K562 (cell line): ENCODE measurements around the gene MBOAT1. TPM values are rescaled to one million over a fixed set of nuclear protein-coding genes. Genes with fewer than 3 reads are reported as not detected.

Source experiments
- ATAC-seq: fragments of 200-7000 bp; cut with Tn5 transposase; 3 replicates; pipeline ENCODE4 v1.9.1; 2020; ENCODE audit warnings: moderate library complexity
- BruUV-seq: library from RNA; stranded (reverse); fragments of 400-500 nt; replicated peaks from 2 replicates; lab custom pipeline; 2021; lab: Mats Ljungman, UMichigan
- CTCF ChIA-PET: fragments of 300-600 bp; formaldehyde crosslinking; extraction: SDS; loops from one replicate; lab custom pipeline; 2021; ENCODE audit warnings: low intra/inter-chr PET ratio; lab: Yijun Ruan, JAX
- POLR2A ChIA-PET: fragments of 300-600, 350-650 bp; sonication (Branson Sonifier 250); formaldehyde crosslinking; extraction: SDS; loops from one replicate; lab custom pipeline; 2021; ENCODE audit warnings: antibody characterized with exemption, inconsistent platforms; lab: Yijun Ruan, JAX
- DNase-seq, 4 experiments: peaks; one replicate each; pipeline versions ENCODE4 v3.0.0 to v3.0.0-alpha.2; 2011 to 2018; ENCODE audit warnings: low spot score in 3 of 4, mixed read lengths in 3 of 4; ENCODE audit errors: extremely low read depth in 1 of 4
- FAIRE-seq: peaks from 2 replicates; lab custom pipeline; 2011; peaks lifted over from hg19 to GRCh38; lab: Jason Lieb, UNC
- H2AFZ ChIP-seq: 2 replicates; pipeline ENCODE4 v1.6.0; 2011; ENCODE audit warnings: low read depth, low read length, control low read depth, inconsistent platforms
- H3K27ac ChIP-seq: fragments of 200-600 bp; 3 replicates; pipeline ENCODE4 v1.8.0; 2011; ENCODE audit warnings: low read depth, mild to moderate bottlenecking, control low read depth, inconsistent platforms, low read length, moderate library complexity, mixed read lengths; ENCODE audit errors: extremely low read depth
- H3K27me3 ChIP-seq, 2 experiments: fragments of 300-600 bp in 1 of 2; 2 replicates in 1 of 2; 3 replicates in 1 of 2; pipeline versions ENCODE4 v1.6.0 to v1.8.0; 2011; ENCODE audit warnings: inconsistent platforms in 2 of 2, low read length in 2 of 2, mild to moderate bottlenecking in 1 of 2, mixed read lengths in 1 of 2, moderate library complexity in 1 of 2; ENCODE audit not compliant: control insufficient read depth in 2 of 2, insufficient read depth in 2 of 2
- H3K36me3 ChIP-seq: fragments of 300-600 bp; 3 replicates; pipeline ENCODE4 v1.8.0; 2011; ENCODE audit warnings: mild to moderate bottlenecking, low read length, inconsistent platforms; ENCODE audit not compliant: control insufficient read depth, insufficient read depth
- H3K4me1 ChIP-seq, 2 experiments: fragments of 200-600 bp in 1 of 2; replicated peaks in 1 of 2; 2 replicates in 1 of 2; 3 replicates in 1 of 2; pipeline versions ENCODE4 v1.5.1 to v1.8.0; 2011; ENCODE audit warnings: inconsistent platforms in 2 of 2, low read length in 2 of 2, mild to moderate bottlenecking in 1 of 2, mixed read lengths in 1 of 2, moderate library complexity in 1 of 2; ENCODE audit not compliant: control insufficient read depth in 2 of 2, insufficient read depth in 2 of 2
- H3K4me2 ChIP-seq: 2 replicates; pipeline ENCODE4 v1.6.1; 2011; ENCODE audit warnings: low read length, control low read depth, inconsistent platforms, mixed read lengths; ENCODE audit not compliant: insufficient read depth
- H3K4me3 ChIP-seq: fragments of 200-600 bp; sonication (generic), shearing (Covaris generic); 2 replicates; pipeline ENCODE4 v1.5.1; 2016; ENCODE audit warnings: control low read depth, inconsistent platforms
- H3K79me2 ChIP-seq: fragments of 200-600 bp; 3 replicates; pipeline ENCODE4 v1.8.0; 2011; ENCODE audit warnings: low read length, inconsistent platforms; ENCODE audit not compliant: control insufficient read depth, insufficient read depth
- H3K9ac ChIP-seq, 2 experiments: 2 replicates each; pipeline versions ENCODE4 v1.6.0 to v1.6.1; 2011; ENCODE audit warnings: low read depth in 2 of 2, low read length in 2 of 2, control low read depth in 1 of 2, inconsistent platforms in 1 of 2, mild to moderate bottlenecking in 1 of 2, mixed read lengths in 1 of 2; ENCODE audit not compliant: insufficient read depth in 1 of 2
- H3K9me1 ChIP-seq: one replicate; pipeline ENCODE4 v1.6.0; 2011; ENCODE audit warnings: inconsistent platforms, mild to moderate bottlenecking, low read length, moderate library complexity; ENCODE audit not compliant: control insufficient read depth, insufficient read depth
- H3K9me3 ChIP-seq: replicated peaks from 2 replicates; pipeline ENCODE4 v1.5.1; 2011; ENCODE audit warnings: low read depth, low read length, inconsistent platforms; ENCODE audit not compliant: control insufficient read depth, insufficient read depth
- H4K20me1 ChIP-seq: replicated peaks from 2 replicates; pipeline ENCODE4 v1.6.1; 2011; ENCODE audit warnings: low read length, inconsistent platforms, mixed read lengths; ENCODE audit not compliant: control insufficient read depth, insufficient read depth
- ESRRB ChIP-seq: fragments of 250-450 bp; sonication (Bioruptor Pico); IDR thresholded peaks from 2 replicates; pipeline ENCODE4 v1.5.0; 2020; ENCODE audit warnings: mild to moderate bottlenecking, moderate library complexity, borderline replicate concordance
- NCOA1 ChIP-seq: fragments of 450-650 bp; IDR thresholded peaks from 2 replicates; pipeline ENCODE4 v1.6.1; 2016; ENCODE audit warnings: low read depth
- OTX1 ChIP-seq: fragments of 450-650 bp; formaldehyde crosslinking; IDR thresholded peaks from 2 replicates; pipeline ENCODE4 v1.4.0; 2022; ENCODE audit warnings: mild to moderate bottlenecking
- PHF20 ChIP-seq: fragments of 450-650 bp; IDR thresholded peaks from 2 replicates; pipeline ENCODE4 v1.6.1; 2018; ENCODE audit not compliant: partially characterized antibody
- ZBTB34 ChIP-seq: fragments of 250-450 bp; sonication (Bioruptor Pico); IDR thresholded peaks from 2 replicates; pipeline ENCODE4 v1.8.0; 2021; ENCODE audit warnings: mild to moderate bottlenecking, moderate library complexity
- ZFP91 ChIP-seq: sonication (generic); formaldehyde crosslinking; IDR thresholded peaks from 2 replicates; pipeline ENCODE4 v1.8.0; 2022; ENCODE audit warnings: mild to moderate bottlenecking, missing genetic modification reagents
- ZNF609 ChIP-seq: sonication (generic); formaldehyde crosslinking; IDR thresholded peaks from 2 replicates; pipeline ENCODE4 v1.8.1; 2023; ENCODE audit warnings: missing genetic modification reagents, mild to moderate bottlenecking, borderline replicate concordance
- WGBS: fragments of 100-300 bp; shearing (Covaris generic); methylation state at CpG from one replicate; pipeline ENCODE4 v1.1.6; 2016; ENCODE audit warnings: low coverage, mixed read lengths; ENCODE audit not compliant: insufficient coverage; ENCODE audit errors: missing lambda C conversion rate; 5-methylcytosine and 5-hydroxymethylcytosine counted together
- in situ Hi-C: fragments of 300-500 bp; cut with MboI; formaldehyde crosslinking; loops from 4 replicates; pipeline ENCODE4 v1.15.0; 2018; ENCODE audit warnings: inconsistent platforms, mixed read lengths
- intact Hi-C: fragments of 100-400 bp; cut with micrococcal nuclease; formaldehyde crosslinking; loops from 2 replicates; pipeline ENCODE4 v1.14.2; 2022
- polyA plus RNA-seq, 8 experiments: library from polyadenylated mRNA; depleted of rRNA in 4 of 8; stranded (reverse) in 5 of 8; unstranded in 3 of 8; fragments of >200 nt; fragmentation: Nextera tagmentation in 2 of 8; fragmentation: Illumina TruSeq in 1 of 8; extraction: Ambion mirVana in 2 of 8; extraction: Trizol in 1 of 8; gene quantifications; 2 replicates each; pipeline versions ENCODE4 v1.2.1 to v1.2.3, GENCODE V29; 2011 to 2014; ENCODE audit warnings: inconsistent platforms in 1 of 8, missing spikeins in 1 of 8
- total RNA-seq, 7 experiments: library from RNA; depleted of rRNA in 6 of 7; stranded (reverse); fragments of >200 nt in 6 of 7; fragmentation: Illumina TruSeq in 2 of 7; extraction: Trizol in 2 of 7; gene quantifications; 2 replicates each; pipeline versions ENCODE4 v1.2.1 to v1.2.3, GENCODE V29; 2011 to 2021; ENCODE audit warnings: low replicate concordance in 1 of 7

MBOAT1 gene
- total and polyA plus RNA-seq, 9 of the 15 experiments (the other 6 are each of a cell fraction or from before 2014, with no cell fraction given) = 0.13 to 16.5 (median 10.3) TPM

GRCh38 chr6:20118892-20119291 is 93.4 kb downstream of the MBOAT1 start:
- ATAC-seq (no peak; the same call in 2 of the 3 replicates), DNase-seq (no peak)
- in situ Hi-C loops (no loop called here), intact Hi-C loops (no loop called here)
- no peak overlapping the region for H3K27ac ChIP-seq
- BruUV-seq = no TSS peak
- H3K9me3 ChIP-seq = no peaks in the 10 kb centered on the region
- no peaks in the 10 kb centered on the region for H3K79me2 ChIP-seq
- H4K20me1 ChIP-seq = no peaks in the 10 kb centered on the region
- no peaks in the 10 kb centered on the region for H3K9me1 ChIP-seq
- no peaks in the 10 kb centered on the region for H3K27me3 ChIP-seq
- no peak overlapping the region for H2AFZ ChIP-seq
- 68% methylated on average over 4 of the region's 4 CpGs for WGBS
- H3K36me3 ChIP-seq = peaks cover 5% of the 10 kb centered on the region; the same call in 2 of the 3 replicates
- POLR2A ChIA-PET = interaction anchor here (1.0 to 1.3 kb wide), 3 partner anchors 9 to 47 kb away, joined by 3 to 5 read pairs (median 3); no protein-coding TSS in a partner anchor
- no peak for TF ChIP-seq ZBTB34 (CRISPR knock-in tag)
- TF ChIP-seq NCOA1 = no peak
- no peak for TF ChIP-seq PHF20
- TF ChIP-seq, all 486 proteins: peak for 0
- Histone ChIP-seq H3K4me3 (no peak overlapping the region), H3K4me1 (peaks cover 0 to 4% of the 10 kb centered on the region in 2 experiments; a peak in 1 of 5 replicates), H3K4me2 (no peak overlapping the region), H3K9ac (no peak overlapping the region)
- CTCF ChIA-PET = no interaction called here
- FAIRE-seq = no peak

- H3K27ac ChIP-seq = no peak overlapping the region
- 56% methylated on average over 3 of the region's 3 CpGs for WGBS
- TF ChIP-seq ZFP91 (CRISPR knock-in tag) (no peak), OTX1 (CRISPR knock-in tag) (no peak), ZNF609 (no peak), ESRRB (CRISPR knock-in tag) (no peak)
Measured at GRCh38 chr6:20117474-20117873, 94.8 kb downstream of the MBOAT1 start.

More at GRCh38 chr6:20117474-20117873, 94.8 kb downstream of the MBOAT1 start:
- Histone ChIP-seq H3K79me2 (no peaks in the 10 kb centered on the region), H3K36me3 (peaks cover 8% of the 10 kb centered on the region; the same call in 2 of the 3 replicates), H3K9ac (no peak overlapping the region), H3K9me3 (no peaks in the 10 kb centered on the region), H4K20me1 (no peaks in the 10 kb centered on the region), H3K9me1 (no peaks in the 10 kb centered on the region), H3K4me2 (no peak overlapping the region), H3K4me1 (peaks cover 0 to 4% of the 10 kb centered on the region in 2 experiments; a peak in 1 of 5 replicates), H3K4me3 (no peak overlapping the region), H3K27me3 (no peaks in the 10 kb centered on the region), H2AFZ (no peak overlapping the region)
- FAIRE-seq (no peak), ATAC-seq (no peak), DNase-seq (no peak)
- in situ Hi-C loops = no loop called here
- ChIA-PET CTCF (interaction anchor here (0.6 kb wide), 1 partner anchor 11 kb away, joined by 4 read pairs; no protein-coding TSS in a partner anchor), POLR2A (no interaction called here)
- intact Hi-C loops = no loop called here
- no TSS peak for BruUV-seq
